Progenitor cell of endocrine pancreas (in vitro differentiated cells): Measurements from ENCODE around the gene CHRM1. TPM values are rescaled to one million over a fixed set of nuclear protein-coding genes. Genes with fewer than 3 reads are reported as not detected.

ENCODE experiments used
- DNase-seq: peaks from one replicate; pipeline ENCODE4 v3.0.0; 2021; ENCODE audit warnings: low spot score; ENCODE audit not compliant: unreplicated experiment
- H3K27ac Mint-ChIP-seq: 2 replicates; pipeline ENCODE4 v1.8.0; 2021; ENCODE audit warnings: mild to moderate bottlenecking, moderate library complexity, mixed read lengths
- H3K27me3 Mint-ChIP-seq: 2 replicates; pipeline ENCODE4 v1.8.0; 2021; ENCODE audit warnings: mixed read lengths
- H3K36me3 Mint-ChIP-seq: 2 replicates; pipeline ENCODE4 v1.8.0; 2022; ENCODE audit warnings: mixed read lengths; ENCODE audit not compliant: insufficient read depth
- H3K4me1 Mint-ChIP-seq: 2 replicates; pipeline ENCODE4 v1.8.0; 2021; ENCODE audit warnings: low read depth, mixed read lengths
- H3K4me3 Mint-ChIP-seq: 2 replicates; pipeline ENCODE4 v1.8.0; 2021; ENCODE audit warnings: low read depth, mild to moderate bottlenecking, moderate library complexity, mixed read lengths
- H3K9me3 Mint-ChIP-seq: 2 replicates; pipeline ENCODE4 v1.8.0; 2021; ENCODE audit warnings: low read depth, mixed read lengths
- total RNA-seq: library from RNA; stranded (reverse); gene quantifications from 2 replicates; pipeline ENCODE4 v1.2.1, GENCODE V29; 2021
- TF ChIP-seq, protein P1 (sequence below): fragments of 200-600 bp; sonication (generic); IDR thresholded peaks from one replicate; pipeline ENCODE4 v1.5.0; 2021; ENCODE audit warnings: antibody characterized with exemption, mild to moderate bottlenecking; ENCODE audit not compliant: unreplicated experiment

Gene CHRM1
- total RNA-seq, 1 donor from 2014 or later: 0.67 TPM

DNA sequence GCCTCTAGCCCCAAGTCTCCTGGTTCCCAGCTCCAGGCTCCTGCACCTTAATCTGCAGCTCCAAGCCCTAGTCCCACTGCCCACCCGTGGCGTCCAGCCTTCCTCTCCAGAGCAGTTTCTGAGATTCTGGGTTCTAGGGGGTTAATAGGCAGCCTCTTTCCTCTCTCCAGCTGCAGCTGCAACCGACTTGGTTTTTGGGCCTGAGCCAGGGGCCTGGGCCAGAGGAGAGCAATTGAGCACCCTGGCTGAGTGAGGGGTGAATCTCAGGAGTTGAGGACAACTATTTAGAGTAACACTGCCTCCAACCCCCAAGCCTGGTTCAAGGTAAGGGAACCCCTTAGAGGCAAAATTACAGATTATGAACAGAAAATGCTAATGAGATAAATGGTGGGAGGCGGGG, 9.0 kb upstream of the CHRM1 start:
- Mint-ChIP-seq H3K4me1 (peaks cover 35% of the 10 kb centered on the region), H3K27ac (no peak overlapping the region), H3K27me3 (peaks cover 56% of the 10 kb centered on the region), H3K4me3 (no peak overlapping the region), H3K36me3 (no peaks in the 10 kb centered on the region), H3K9me3 (no peaks in the 10 kb centered on the region)
- TF ChIP-seq, protein P1, sequence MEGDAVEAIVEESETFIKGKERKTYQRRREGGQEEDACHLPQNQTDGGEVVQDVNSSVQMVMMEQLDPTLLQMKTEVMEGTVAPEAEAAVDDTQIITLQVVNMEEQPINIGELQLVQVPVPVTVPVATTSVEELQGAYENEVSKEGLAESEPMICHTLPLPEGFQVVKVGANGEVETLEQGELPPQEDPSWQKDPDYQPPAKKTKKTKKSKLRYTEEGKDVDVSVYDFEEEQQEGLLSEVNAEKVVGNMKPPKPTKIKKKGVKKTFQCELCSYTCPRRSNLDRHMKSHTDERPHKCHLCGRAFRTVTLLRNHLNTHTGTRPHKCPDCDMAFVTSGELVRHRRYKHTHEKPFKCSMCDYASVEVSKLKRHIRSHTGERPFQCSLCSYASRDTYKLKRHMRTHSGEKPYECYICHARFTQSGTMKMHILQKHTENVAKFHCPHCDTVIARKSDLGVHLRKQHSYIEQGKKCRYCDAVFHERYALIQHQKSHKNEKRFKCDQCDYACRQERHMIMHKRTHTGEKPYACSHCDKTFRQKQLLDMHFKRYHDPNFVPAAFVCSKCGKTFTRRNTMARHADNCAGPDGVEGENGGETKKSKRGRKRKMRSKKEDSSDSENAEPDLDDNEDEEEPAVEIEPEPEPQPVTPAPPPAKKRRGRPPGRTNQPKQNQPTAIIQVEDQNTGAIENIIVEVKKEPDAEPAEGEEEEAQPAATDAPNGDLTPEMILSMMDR: no peak
- DNase-seq: no peak

DNA sequence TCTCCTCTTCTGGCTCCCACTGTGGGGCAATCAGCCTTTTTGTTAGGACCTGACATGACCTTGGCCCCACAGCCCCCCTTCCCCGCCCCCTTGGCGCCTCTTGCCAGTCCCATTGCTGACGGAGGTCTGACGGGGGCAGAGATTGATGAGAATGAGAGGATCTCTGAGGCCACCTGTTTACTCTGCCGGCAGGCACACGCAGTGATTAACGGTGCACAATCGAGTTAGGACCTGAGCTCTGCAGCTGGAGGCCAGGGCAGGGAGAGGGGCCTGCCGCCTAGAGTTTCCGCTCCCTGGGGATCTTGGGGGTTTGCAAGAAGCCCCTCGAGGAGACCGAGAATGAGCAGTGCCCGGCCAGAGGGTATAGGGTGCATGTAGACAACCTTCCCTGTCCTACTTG, 6.8 kb upstream of the CHRM1 start:
- no peaks in the 10 kb centered on the region for H3K9me3 Mint-ChIP-seq
- H3K4me1 Mint-ChIP-seq: peaks cover 37% of the 10 kb centered on the region
- no peak for DNase-seq
- peak overlapping the region; percentile 14 for H3K4me3 Mint-ChIP-seq
- peak overlapping the region; percentile 29 for H3K27ac Mint-ChIP-seq
- H3K36me3 Mint-ChIP-seq: no peaks in the 10 kb centered on the region
- peaks cover 72% of the 10 kb centered on the region for H3K27me3 Mint-ChIP-seq
- TF ChIP-seq, protein P1: no peak

DNA sequence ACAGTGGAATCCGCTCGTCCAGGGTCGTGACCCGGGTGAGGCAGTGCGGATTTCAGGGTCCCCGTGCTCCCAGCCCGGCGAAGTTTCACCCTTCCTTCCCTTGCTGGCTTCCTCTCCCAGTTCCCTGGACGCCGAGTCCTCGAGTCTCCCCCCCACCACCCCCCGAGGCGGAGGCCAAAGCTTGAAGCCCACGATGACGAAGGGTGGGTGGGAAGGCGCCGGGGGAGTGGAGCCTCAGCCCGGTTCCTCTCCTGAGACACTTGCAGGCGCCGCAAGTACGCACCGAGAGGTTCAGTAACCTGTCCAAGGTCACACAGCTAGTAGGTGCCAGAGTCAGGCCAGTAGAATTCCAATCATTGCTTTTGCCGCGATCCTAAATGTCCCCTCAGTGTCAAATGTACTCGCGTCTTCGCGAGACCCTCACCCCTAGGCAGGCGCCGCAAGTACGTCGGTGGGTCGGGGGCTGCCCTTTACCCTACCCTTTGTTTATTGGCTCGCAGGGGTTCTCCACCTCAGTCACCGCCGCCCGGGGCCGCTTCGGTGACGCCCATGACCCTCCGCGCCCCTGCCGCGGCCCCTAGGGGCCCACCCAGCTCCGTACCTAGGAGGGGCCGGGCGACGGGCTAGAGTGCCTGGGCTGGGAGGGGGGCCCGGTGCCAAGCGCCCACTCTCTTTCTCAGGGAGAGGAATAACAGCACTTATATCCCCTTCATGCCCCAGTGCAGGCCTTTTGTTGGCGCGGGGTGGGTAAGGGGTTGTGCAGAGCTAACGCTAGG, 5.7 kb upstream of the CHRM1 start:
- Mint-ChIP-seq H3K36me3 (no peaks in the 10 kb centered on the region), H3K4me1 (peaks cover 36% of the 10 kb centered on the region), H3K27ac (no peak overlapping the region), H3K27me3 (peaks cover 79% of the 10 kb centered on the region), H3K4me3 (no peak overlapping the region), H3K9me3 (no peaks in the 10 kb centered on the region)
- TF ChIP-seq, protein P1: no peak
- DNase-seq: no peak

DNA sequence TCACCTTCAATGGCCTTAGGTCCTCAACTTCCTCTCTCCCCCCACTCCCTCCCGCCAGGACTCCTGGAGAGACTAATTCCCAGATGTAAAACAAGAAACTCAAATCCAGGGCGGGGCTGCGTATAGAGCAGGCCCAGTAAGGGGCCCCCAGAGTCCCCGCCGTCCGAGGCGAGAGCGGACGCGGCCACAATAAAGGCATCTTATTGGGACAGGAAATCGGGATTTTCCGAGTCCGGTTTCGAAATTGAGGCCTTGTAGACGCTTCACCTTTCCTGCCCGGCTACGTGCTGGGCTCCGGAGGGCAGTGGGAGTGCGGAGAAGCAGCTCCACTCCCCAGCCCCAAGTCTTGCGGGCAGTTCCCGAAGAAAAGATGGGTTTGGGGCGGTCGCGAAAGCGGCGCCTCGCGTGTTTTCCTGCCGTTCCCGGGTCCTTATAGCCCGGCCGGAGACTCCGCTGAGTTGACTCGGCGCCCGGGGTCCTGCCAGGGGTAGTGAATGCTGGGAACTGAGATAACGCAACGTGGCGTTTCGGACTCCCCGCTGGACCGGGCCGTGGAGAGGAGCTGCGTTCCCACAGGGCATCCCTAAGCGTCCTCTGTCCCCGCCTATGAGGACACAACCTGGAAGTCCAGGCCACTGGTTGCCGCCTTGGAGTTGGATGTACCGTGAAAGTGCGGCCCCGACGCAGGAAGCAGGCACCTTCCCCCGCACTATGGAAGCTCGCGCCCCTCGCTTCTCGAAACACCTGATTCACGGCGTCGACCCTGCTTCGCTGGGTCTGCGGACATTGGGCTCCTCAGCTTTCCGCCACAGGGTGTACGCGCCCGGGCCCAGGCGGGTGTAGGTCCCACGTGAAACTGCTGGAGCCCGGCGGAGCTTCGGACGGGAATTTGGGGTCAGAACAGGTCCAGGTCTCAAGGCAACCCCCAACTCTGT, 4.8 kb upstream of the CHRM1 start:
- TF ChIP-seq, protein P1: no peak
- H3K27ac Mint-ChIP-seq: peak overlapping the region; percentile 73
- H3K4me3 Mint-ChIP-seq: peak overlapping the region; percentile 48
- H3K4me1 Mint-ChIP-seq: peaks cover 43% of the 10 kb centered on the region
- H3K36me3 Mint-ChIP-seq: no peaks in the 10 kb centered on the region
- peaks cover 80% of the 10 kb centered on the region for H3K27me3 Mint-ChIP-seq
- DNase-seq: no peak
- no peaks in the 10 kb centered on the region for H3K9me3 Mint-ChIP-seq

DNA sequence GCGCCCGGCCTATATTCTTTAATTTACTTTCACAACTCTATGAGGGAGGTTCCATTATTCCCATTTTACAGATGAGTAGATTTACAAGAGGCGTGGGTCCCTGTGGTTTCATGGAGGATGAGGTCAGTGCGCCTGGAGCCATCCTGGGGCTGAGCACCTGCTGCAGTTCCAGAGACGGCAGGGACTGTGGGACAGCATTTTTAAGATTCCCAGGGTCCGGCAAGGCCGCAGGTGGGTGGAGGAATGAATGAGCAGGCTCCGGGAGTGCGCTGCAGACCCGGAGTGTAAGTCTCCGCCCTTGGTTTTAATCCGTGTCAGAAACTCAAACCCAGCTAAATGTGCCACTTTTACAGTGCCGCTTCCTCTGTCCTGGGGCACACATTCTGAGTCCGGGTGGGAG, 4.1 kb upstream of the CHRM1 start:
- H3K27ac Mint-ChIP-seq: no peak overlapping the region
- H3K27me3 Mint-ChIP-seq: peaks cover 76% of the 10 kb centered on the region
- H3K36me3 Mint-ChIP-seq: no peaks in the 10 kb centered on the region
- peak overlapping the region; percentile 48 for H3K4me3 Mint-ChIP-seq
- no peaks in the 10 kb centered on the region for H3K9me3 Mint-ChIP-seq
- DNase-seq: no peak
- peaks cover 43% of the 10 kb centered on the region for H3K4me1 Mint-ChIP-seq
- TF ChIP-seq, protein P1: no peak
